Activated CD4-positive, alpha-beta T cell treated with anti-CD3 and anti-CD28 coated beads, Interleukin-2, amount 50 U/mL, for 4 hours (primary cell): ENCODE measurements around the gene FANCE.

Experiments
- DNase-seq, 2 experiments: peaks; one replicate each; pipeline ENCODE4 v3.0.0-alpha.2; 2020

The FANCE gene

DNA sequence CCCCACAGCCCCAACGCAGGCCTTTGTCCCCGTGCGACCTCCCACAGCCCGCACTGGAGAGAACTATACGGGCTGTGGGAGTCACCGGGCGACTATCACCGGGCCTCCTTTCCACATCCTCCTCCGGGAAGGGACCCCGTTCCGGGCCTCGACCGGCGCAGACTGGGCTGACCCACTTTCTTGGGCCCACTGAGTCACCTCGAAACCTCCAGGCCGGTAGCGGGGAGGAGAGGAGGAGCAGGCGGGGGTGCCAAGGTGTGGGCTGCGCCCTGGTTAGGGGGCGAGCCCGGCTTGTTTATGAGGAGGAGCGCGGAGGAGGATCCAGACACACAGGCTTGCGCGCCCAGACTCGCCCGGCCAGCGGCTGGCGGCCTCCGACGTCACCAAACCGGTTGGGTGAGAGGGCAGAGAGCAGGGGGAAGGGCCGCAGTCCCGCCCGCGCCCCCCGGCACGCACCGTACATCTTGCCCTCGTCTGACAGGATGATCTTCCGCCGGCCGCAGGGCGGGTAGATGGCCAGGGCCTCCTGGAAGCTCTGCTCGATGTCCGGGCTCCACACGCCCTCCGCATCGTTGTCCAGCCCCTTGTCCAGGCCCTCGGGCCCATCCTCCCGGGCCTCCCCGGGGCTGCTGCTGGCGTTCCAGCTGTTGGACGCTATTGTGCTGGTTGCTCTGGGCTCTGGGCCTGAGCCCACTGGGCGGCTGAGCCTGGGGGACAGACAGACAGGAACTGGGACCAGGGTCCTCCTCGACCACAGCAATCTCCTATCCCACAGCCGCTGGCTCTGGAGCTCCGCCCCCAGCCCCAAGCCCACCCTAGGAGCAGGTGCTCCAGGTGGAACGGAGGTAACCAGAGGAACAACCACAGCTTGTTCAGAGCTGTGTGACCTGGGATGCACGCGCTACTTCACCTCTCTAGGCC is 34.1 kb downstream of the FANCE start:
- no peak for DNase-seq

DNA sequence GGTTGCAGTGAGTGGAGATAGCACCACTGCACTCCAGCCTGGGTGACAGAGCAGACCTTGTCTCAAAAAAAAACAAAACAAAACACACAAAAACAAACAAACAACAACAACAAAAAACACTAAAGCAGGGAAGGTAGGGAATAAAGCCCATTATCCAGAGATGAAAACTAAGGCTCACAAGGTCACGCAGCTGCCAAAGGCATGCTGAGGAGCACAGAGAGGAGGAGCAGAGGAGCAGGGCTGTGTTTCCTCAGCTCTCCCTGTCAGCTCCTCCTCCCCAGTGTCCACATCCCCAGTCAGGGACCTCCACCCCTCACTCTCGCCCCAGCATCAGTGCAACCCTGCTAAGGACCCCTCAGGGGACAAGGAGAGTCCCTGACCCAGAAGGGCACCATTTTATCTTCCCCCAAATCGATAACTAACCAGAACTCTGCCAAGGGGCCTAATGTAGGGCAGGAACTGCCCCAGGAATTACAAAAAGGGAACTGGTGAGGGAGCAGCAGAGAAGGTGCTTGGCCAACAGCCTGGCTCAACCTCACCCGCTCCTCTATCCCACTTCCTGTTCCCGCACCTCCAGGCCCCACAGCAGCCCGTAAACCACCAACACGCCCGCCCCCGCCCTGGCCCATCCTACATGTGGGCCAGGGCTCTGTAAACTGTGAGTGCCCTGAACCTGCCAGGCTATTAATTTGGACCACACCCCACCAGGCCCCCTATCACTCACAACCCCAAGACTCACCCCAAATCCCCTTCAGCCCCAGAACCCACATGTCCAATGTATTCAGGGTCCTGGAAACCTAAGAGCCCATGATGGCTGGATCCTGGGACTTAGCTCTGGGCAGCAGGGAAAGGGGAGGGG is 35.7 kb downstream of the FANCE start:
- DNase-seq, result no peak

- DNase-seq, result no peak
Observed at GRCh38 chr6:35488517-35488862, 36.4 kb downstream of the FANCE start.

- no peak for DNase-seq
Observed at GRCh38 chr6:35489066-35489465, 36.9 kb downstream of the FANCE start.

DNA sequence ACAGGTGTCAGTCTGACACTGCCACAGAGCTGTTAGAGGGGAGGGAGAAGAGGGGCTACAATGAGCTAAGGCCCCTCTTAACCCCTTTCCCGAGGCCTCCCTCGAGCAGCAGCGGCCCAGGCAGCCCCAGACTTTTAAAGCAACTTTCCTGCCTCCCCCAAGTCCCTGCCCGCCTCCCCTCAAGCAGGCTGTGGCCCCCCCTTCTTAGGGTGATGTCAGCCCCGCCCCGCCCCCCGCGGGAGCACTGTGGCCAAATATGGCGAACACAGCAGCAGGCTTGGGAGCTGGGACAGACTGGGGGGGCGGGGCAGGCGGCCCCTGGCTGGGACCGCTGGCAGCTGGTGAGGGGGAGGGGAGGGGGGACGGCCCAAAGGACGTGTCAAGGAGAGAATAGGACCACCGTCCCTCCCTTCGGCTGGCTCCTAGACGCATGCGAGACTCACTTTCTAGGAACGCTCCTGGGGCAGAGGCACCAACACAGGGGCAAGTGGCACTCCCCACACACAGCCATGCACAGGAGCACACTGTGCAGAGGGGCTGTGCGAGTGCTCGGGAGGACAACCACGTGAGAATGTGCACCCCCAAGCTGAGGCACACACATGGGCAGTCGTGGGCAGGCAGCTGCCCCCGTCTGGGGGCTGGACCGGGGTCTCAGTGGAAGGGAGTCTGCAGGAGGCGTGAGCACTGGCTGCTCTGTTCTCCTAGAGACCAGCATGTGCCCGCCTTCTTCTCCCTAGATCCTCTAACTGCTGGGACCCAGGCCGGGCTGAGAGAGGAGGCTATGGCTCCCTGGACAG is 38.1 kb downstream of the FANCE start:
- no peak for DNase-seq

- no peak for DNase-seq
Observed at GRCh38 chr6:35490821-35491557, 38.9 kb downstream of the FANCE start.

GRCh38 chr6:35491558-35492257 is 39.6 kb downstream of the FANCE start:
- no peak for DNase-seq

GRCh38 chr6:35492258-35492973 is 40.3 kb downstream of the FANCE start:
- no peak for DNase-seq

DNA sequence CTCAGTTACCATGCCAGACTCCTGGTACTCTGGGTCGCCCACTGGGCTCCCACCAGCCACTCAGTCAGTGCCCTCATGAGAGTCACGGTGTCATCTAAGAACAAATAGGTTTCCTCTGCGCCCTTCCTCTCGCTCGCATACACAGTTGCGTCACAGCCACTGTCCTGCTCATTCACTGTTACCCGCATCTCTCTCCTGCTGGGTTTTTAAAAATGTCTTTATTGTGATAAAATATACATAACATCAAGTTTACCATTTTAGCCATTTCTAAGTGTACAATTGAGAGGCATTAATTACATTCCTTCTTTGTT is 40.8 kb downstream of the FANCE start:
- no peak for DNase-seq

GRCh38 chr6:35493307-35493983 is 41.3 kb downstream of the FANCE start:
- no peak for DNase-seq

DNA sequence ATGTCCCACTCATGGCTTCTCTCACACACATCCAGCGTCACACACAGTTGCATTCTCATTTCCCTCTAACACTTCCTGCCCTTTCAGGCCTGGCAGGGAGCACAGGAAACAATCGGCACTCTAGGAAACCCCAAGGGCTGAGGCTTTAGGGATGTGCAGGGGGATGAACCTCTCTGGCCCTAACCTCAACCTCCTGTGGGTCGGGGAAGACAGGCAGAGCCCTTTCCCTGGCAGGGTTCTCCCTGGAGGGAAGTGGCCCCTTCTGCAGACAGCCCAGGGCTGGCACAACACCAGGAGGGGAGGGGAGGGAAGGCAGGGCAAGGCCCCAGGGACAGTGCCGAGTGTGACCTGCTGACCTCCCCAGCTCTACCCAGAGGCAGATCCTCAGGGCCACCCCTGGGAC is 42.0 kb downstream of the FANCE start:
- no peak for DNase-seq

- no peak for DNase-seq
Observed at GRCh38 chr6:35495258-35496035, 43.3 kb downstream of the FANCE start.

DNA sequence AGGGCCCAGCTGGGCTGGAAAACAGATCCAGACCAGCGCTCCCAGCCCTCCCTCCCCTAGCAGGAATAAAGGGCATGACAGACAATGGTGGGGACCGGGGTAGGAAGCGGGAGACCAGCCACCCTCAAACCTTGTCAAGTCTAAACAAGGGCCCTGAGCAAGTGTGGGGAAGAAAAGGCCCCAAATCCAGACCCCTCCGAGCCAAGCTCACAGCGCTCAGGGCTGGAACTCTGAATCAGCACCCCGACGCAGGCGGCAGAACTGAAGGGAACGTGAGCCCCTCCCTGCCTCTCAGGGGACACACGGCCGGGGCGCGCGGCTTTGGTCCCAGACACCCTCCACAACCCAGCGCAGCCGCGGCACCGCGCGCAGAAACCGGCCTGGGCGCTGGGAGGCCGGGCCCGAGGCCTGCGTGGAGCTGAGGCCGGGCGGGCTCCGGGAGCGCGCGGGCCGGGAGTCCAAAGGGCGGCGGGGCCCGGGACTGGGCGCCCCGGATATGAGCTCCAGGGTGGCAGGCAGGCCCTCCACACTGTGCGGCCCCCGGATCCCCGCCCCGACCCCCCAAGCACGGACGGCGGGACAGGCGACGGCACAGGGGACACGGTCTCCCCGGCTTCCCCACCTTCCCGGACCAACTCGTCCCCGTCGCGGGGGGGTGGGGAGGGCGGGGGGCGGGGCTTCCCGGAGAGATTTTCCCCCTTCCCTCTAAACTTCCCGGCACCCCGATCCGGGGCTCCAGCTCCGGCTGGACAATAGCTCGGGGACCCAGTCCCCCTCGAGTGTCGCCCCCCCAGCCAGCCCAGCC is 44.1 kb downstream of the FANCE start:
- no peak for DNase-seq

DNA sequence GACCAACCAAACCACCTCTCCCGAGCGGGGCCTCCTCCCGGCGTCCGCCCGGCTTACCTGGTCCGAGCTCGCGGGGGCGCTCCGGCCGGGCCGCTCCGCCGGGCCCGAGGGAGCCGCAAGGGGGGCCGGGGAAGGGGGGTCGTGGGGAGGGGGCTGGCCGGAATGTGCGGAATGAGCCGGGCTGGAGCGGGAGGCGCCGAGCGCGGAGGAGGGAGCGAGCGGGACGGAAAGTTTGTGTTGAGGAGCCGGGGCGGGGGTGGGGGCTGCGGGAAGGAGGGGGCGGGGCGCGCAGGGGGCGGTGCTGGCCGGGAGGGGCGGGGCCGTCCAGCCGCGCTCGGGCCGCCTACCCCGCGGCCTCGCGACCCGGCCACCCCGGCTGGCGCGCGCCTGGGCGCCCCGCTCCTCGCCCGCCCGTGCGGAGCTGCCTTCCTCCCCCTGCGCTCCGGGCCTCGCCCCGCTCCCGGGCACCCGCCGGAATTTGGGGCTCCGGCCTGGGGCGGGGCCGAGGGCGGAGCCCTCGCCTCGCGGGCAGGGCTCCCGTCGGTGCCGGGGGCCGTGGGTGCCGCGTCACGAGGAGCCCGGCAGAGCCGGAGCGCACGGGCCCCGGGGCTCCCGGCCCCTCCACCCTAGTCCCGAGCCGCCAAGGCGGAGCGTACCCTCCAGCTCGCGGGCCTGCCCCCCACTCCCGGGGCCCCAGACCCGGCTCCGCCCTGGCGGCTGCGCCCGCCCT is 44.9 kb downstream of the FANCE start, which contains the start of gene TEAD3:
TEAD3 (minus strand) TSS at position 239 of the 730 bp plus-strand sequence.
- DNase-seq, result peak; percentile 34 to 40

DNA sequence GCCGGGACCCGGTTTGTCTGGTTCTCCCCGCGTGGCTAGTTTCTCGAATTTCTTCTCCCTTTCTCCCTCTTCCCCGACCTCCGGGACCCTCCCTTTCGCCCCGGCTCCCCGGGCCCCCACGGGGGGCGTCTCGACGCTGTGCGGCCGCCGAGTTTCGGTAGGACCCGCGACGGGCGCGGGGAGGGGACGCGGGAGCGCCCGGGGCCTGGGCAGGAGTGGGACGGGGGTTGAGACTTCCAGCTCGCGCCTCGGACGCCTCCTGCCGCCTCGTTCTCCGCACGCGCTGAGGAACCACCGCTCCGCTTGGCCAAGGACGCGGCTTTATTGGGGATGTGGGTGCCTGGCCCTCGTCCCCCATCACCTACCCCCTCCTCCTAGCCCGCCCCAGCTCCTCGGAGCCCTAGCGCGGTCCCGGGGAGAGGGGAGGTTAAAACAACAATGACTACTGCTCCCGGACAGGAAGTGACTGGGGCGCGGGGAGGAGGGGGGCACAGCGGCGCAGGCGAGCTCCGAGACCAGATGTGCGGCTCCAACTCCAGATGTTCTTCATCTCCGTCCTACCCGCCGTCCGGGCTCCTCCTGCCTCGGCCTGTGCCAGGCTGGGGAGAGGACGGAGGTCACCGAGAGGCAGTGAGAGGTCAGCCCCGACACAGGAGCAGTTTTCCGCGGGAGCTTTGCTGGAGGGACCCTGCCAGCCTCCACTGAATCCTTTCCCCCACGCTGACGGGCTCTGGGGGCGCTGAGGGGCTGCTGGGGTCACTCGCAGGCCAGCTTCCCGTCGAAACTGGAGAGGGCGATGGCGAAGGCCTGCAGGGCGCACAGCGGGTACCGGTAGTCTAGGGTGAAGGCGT is 45.7 kb downstream of the FANCE start:
- DNase-seq, result peak; percentile 17 to 31

- no peak for DNase-seq
Observed at GRCh38 chr6:35498422-35499067, 46.4 kb downstream of the FANCE start.

DNA sequence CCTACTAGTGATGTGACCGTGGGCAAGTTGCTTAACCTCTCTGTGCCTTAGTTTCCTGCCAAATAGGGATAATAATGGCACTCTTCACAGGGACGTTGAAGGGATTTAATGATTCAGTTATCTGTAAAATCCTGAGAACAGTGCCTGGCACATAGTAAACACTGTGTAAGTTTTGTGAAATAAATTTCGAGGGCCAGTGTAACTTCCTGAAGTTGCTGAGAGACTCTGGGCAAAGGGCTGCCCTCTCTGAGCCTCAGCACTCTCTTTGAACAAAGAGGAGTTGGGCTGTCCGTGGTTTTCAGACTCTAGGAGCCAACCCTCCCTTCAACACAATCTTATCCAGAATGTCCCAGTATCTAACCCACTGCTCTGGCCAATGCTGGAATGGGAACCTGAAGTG is 47.2 kb downstream of the FANCE start:
- DNase-seq, result no peak
